ENCODE data around the gene COX5A. TPM values are rescaled to one million over a fixed set of nuclear protein-coding genes. Genes with fewer than 3 reads are reported as not detected.

COX5A gene
- total and polyA plus RNA-seq, 2 experiments from 2014 or later = 190 to 885 TPM

DNA sequence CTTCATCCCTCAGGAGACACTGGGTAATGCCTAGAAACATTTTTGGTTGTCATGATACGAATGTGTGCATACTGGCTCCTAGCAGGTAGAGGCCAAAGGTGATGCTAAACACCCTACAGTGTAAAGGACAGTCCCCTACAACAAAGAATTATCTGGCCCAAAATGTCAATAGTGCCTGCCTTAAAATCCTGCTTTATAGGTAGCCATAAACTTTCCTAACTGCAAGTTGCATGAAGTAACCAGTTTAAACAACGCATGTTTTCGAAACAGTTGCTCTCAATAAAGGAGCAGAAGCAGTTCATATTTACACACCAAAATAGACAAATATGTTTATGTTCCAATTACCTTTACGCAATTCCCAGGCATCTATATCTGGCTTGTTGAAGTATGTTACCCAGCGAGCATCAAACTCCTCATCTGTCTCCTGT, 9.1 kb downstream of the COX5A start:
- Mint-ChIP-seq H3K4me1 (no peaks in the 10 kb centered on the region), H3K27ac (no peak overlapping the region), H3K27me3 (ENCODE audit: insufficient read depth, low read depth, poor library complexity) (peaks cover 2% of the 10 kb centered on the region), H3K36me3 (ENCODE audit: low read depth) (peaks cover 70% of the 10 kb centered on the region), H3K9me3 (no peaks in the 10 kb centered on the region), H3K4me3 (no peak overlapping the region)
- Histone ChIP-seq H3K4me3 (no peak overlapping the region), H3K27me3 (ENCODE audit: insufficient read depth) (no peaks in the 10 kb centered on the region), H3K4me2 (no peak overlapping the region), H3K36me3 (ENCODE audit: insufficient read depth) (peaks cover 50% of the 10 kb centered on the region), H3F3A (replicated peaks; ENCODE audit: low read depth) (no peaks in the 10 kb centered on the region), H3K27ac (ENCODE audit: low read depth) (no peak overlapping the region), H3K9me2 (ENCODE audit: insufficient read depth) (no peaks in the 10 kb centered on the region), H3K79me2 (replicated peaks; ENCODE audit: insufficient read depth) (peaks cover 71% of the 10 kb centered on the region), H4K20me1 (replicated peaks; ENCODE audit: insufficient read depth) (peaks cover 49% of the 10 kb centered on the region), H3K4me1 (ENCODE audit: insufficient read depth) (no peaks in the 10 kb centered on the region), H2AFZ (no peak overlapping the region)
- ATAC-seq = no peak
- DNase-seq (ENCODE audit: low spot score) = no peak
- no peak for TF ChIP-seq ETS1 (IDR thresholded peaks at IDR 0.05)
- TF ChIP-seq EZH2 (IDR thresholded peaks at IDR 0.05; ENCODE audit: low read depth, unreplicated experiment) = no peak
- no peak for TF ChIP-seq CTCF (conservative IDR thresholded peaks at IDR 0.05; ENCODE audit: low read depth in 2 of 2)
- no peak for TF ChIP-seq JUNB (IDR thresholded peaks at IDR 0.05; ENCODE audit: unreplicated experiment)
- TF ChIP-seq STAT1 (IDR thresholded peaks at IDR 0.05; ENCODE audit: unreplicated experiment) = no peak
- no peak for TF ChIP-seq NANOG (IDR thresholded peaks at IDR 0.05; ENCODE audit: borderline replicate concordance)
- TF ChIP-seq ZNF114 (CRISPR knock-in tag; IDR thresholded peaks at IDR 0.05) = no peak
- TF ChIP-seq POLR2AphosphoS5 (IDR thresholded peaks at IDR 0.05; ENCODE audit: low read depth) = no peak
- no peak for TF ChIP-seq EZH2phosphoT487 (IDR thresholded peaks at IDR 0.05; ENCODE audit: unreplicated experiment)
- TF ChIP-seq CREB1 (CRISPR knock-in tag; IDR thresholded peaks at IDR 0.05; ENCODE audit: low read depth) = no peak
- TF ChIP-seq REST (IDR thresholded peaks at IDR 0.05; ENCODE audit: unreplicated experiment) = no peak
- TF ChIP-seq ZNF331 (CRISPR knock-in tag; IDR thresholded peaks at IDR 0.05; ENCODE audit: low read depth) = no peak
- TF ChIP-seq, protein P1, sequence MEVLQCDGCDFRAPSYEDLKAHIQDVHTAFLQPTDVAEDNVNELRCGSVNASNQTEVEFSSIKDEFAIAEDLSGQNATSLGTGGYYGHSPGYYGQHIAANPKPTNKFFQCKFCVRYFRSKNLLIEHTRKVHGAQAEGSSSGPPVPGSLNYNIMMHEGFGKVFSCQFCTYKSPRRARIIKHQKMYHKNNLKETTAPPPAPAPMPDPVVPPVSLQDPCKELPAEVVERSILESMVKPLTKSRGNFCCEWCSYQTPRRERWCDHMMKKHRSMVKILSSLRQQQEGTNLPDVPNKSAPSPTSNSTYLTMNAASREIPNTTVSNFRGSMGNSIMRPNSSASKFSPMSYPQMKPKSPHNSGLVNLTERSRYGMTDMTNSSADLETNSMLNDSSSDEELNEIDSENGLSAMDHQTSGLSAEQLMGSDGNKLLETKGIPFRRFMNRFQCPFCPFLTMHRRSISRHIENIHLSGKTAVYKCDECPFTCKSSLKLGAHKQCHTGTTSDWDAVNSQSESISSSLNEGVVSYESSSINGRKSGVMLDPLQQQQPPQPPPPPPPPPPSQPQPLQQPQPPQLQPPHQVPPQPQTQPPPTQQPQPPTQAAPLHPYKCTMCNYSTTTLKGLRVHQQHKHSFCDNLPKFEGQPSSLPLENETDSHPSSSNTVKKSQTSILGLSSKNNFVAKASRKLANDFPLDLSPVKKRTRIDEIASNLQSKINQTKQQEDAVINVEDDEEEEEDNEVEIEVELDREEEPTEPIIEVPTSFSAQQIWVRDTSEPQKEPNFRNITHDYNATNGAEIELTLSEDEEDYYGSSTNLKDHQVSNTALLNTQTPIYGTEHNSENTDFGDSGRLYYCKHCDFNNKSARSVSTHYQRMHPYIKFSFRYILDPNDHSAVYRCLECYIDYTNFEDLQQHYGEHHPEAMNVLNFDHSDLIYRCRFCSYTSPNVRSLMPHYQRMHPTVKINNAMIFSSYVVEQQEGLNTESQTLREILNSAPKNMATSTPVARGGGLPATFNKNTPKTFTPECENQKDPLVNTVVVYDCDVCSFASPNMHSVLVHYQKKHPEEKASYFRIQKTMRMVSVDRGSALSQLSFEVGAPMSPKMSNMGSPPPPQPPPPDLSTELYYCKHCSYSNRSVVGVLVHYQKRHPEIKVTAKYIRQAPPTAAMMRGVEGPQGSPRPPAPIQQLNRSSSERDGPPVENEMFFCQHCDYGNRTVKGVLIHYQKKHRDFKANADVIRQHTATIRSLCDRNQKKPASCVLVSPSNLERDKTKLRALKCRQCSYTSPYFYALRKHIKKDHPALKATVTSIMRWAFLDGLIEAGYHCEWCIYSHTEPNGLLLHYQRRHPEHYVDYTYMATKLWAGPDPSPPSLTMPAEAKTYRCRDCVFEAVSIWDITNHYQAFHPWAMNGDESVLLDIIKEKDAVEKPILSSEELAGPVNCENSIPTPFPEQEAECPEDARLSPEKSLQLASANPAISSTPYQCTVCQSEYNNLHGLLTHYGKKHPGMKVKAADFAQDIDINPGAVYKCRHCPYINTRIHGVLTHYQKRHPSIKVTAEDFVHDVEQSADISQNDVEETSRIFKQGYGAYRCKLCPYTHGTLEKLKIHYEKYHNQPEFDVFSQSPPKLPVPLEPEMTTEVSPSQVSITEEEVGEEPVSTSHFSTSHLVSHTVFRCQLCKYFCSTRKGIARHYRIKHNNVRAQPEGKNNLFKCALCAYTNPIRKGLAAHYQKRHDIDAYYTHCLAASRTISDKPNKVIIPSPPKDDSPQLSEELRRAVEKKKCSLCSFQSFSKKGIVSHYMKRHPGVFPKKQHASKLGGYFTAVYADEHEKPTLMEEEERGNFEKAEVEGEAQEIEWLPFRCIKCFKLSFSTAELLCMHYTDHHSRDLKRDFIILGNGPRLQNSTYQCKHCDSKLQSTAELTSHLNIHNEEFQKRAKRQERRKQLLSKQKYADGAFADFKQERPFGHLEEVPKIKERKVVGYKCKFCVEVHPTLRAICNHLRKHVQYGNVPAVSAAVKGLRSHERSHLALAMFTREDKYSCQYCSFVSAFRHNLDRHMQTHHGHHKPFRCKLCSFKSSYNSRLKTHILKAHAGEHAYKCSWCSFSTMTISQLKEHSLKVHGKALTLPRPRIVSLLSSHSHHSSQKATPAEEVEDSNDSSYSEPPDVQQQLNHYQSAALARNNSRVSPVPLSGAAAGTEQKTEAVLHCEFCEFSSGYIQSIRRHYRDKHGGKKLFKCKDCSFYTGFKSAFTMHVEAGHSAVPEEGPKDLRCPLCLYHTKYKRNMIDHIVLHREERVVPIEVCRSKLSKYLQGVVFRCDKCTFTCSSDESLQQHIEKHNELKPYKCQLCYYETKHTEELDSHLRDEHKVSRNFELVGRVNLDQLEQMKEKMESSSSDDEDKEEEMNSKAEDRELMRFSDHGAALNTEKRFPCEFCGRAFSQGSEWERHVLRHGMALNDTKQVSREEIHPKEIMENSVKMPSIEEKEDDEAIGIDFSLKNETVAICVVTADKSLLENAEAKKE (CRISPR knock-in tag; IDR thresholded peaks at IDR 0.05) = no peak
